H9 (cell line): Measurements from ENCODE around the gene TSR2. TPM values are rescaled to one million over a fixed set of nuclear protein-coding genes. Genes with fewer than 3 reads are reported as not detected.

ENCODE experiments used
- DNase-seq: peaks from one replicate; pipeline ENCODE4 v3.0.0-alpha.2; 2017
- H2AFZ ChIP-seq: one replicate; pipeline ENCODE4 v1.6.1; 2013; ENCODE audit warnings: mild to moderate bottlenecking, low read length, control low read depth, moderate library complexity
- H2AK5ac ChIP-seq: 2 replicates; pipeline ENCODE4 v1.6.1; 2013; ENCODE audit warnings: low read length, control low read depth, mixed read lengths; ENCODE audit not compliant: insufficient read length
- H2BK120ac ChIP-seq: one replicate; pipeline ENCODE4 v1.6.1; 2013; ENCODE audit warnings: low read depth, mild to moderate bottlenecking, low read length, control low read depth, inconsistent platforms; ENCODE audit not compliant: poor library complexity, severe bottlenecking
- H2BK12ac ChIP-seq: 2 replicates; pipeline ENCODE4 v1.6.1; 2013; ENCODE audit warnings: low read length, control low read depth, mixed read lengths, low read depth; ENCODE audit not compliant: insufficient read length
- H2BK15ac ChIP-seq: 2 replicates; pipeline ENCODE4 v1.6.1; 2013; ENCODE audit warnings: low read depth, low read length, control low read depth
- H2BK20ac ChIP-seq: one replicate; pipeline ENCODE4 v1.6.1; 2013; ENCODE audit warnings: low read depth, mild to moderate bottlenecking, low read length, control low read depth, inconsistent platforms; ENCODE audit not compliant: poor library complexity, severe bottlenecking
- H2BK5ac ChIP-seq: 2 replicates; pipeline ENCODE4 v1.6.1; 2013; ENCODE audit warnings: low read length, control low read depth, mixed read lengths; ENCODE audit not compliant: insufficient read length
- H3K14ac ChIP-seq: 2 replicates; pipeline ENCODE4 v1.6.1; 2013; ENCODE audit warnings: low read length, control low read depth; ENCODE audit not compliant: insufficient read depth
- H3K18ac ChIP-seq: 2 replicates; pipeline ENCODE4 v1.6.1; 2013; ENCODE audit warnings: low read depth, mild to moderate bottlenecking, mixed read lengths, low read length, control low read depth; ENCODE audit not compliant: insufficient read length
- H3K23ac ChIP-seq: 2 replicates; pipeline ENCODE4 v1.6.1; 2013; ENCODE audit warnings: low read length, control low read depth, mixed read lengths, low read depth; ENCODE audit not compliant: insufficient read length
- H3K23me2 ChIP-seq: 2 replicates; pipeline ENCODE4 v1.6.1; 2013; ENCODE audit warnings: low read depth, mild to moderate bottlenecking, mixed read lengths, low read length, control low read depth; ENCODE audit not compliant: insufficient read length, poor library complexity, severe bottlenecking
- H3K27ac ChIP-seq: 2 replicates; pipeline ENCODE4 v1.5.1; 2013; ENCODE audit warnings: low read length, control low read depth, mixed read lengths, low read depth; ENCODE audit not compliant: insufficient read length
- H3K27me3 ChIP-seq: 2 replicates; pipeline ENCODE4 v1.6.1; 2013; ENCODE audit warnings: low read length, control low read depth, inconsistent platforms; ENCODE audit not compliant: insufficient read depth
- H3K4ac ChIP-seq: 2 replicates; pipeline ENCODE4 v1.6.1; 2013; ENCODE audit warnings: low read depth, mild to moderate bottlenecking, control low read depth, inconsistent platforms, low read length, moderate library complexity
- H3K4me1 ChIP-seq: 2 replicates; pipeline ENCODE4 v1.6.1; 2013; ENCODE audit warnings: low read length, control low read depth, inconsistent platforms; ENCODE audit not compliant: insufficient read depth
- H3K4me2 ChIP-seq: 2 replicates; pipeline ENCODE4 v1.6.1; 2013; ENCODE audit warnings: low read length, control low read depth, mixed read lengths; ENCODE audit not compliant: insufficient read length, insufficient read depth
- H3K56ac ChIP-seq: 2 replicates; pipeline ENCODE4 v1.6.1; 2013; ENCODE audit warnings: low read depth, mild to moderate bottlenecking, mixed read lengths, low read length, control low read depth; ENCODE audit not compliant: insufficient read length
- H3K79me1 ChIP-seq: 2 replicates; pipeline ENCODE4 v1.6.1; 2013; ENCODE audit warnings: low read depth, mild to moderate bottlenecking, moderate library complexity, low read length, control low read depth, inconsistent platforms; ENCODE audit not compliant: insufficient read depth, poor library complexity, severe bottlenecking
- H3K79me2 ChIP-seq: 2 replicates; pipeline ENCODE4 v1.6.1; 2013; ENCODE audit warnings: low read length, control low read depth, inconsistent platforms; ENCODE audit not compliant: insufficient read depth
- H3K9ac ChIP-seq: 2 replicates; pipeline ENCODE4 v1.6.1; 2013; ENCODE audit warnings: low read length, control low read depth, mixed read lengths; ENCODE audit not compliant: insufficient read length; ENCODE audit errors: extremely low read depth
- H3K9me3 ChIP-seq: one replicate; pipeline ENCODE4 v1.6.1; 2013; ENCODE audit warnings: low read depth, low read length, inconsistent platforms; ENCODE audit not compliant: control insufficient read depth
- H3T11ph ChIP-seq: one replicate; pipeline ENCODE4 v1.6.1; 2013; ENCODE audit warnings: mild to moderate bottlenecking, low read length, control low read depth, inconsistent platforms
- H4K20me1 ChIP-seq: one replicate; pipeline ENCODE4 v1.6.1; 2013; ENCODE audit not compliant: control insufficient read depth, insufficient read length, insufficient read depth
- H4K5ac ChIP-seq: 2 replicates; pipeline ENCODE4 v1.6.1; 2013; ENCODE audit warnings: low read depth, mild to moderate bottlenecking, mixed read lengths, low read length, control low read depth; ENCODE audit not compliant: insufficient read length
- H4K8ac ChIP-seq: replicated peaks from 2 replicates; pipeline ENCODE4 v1.6.1; 2013; ENCODE audit warnings: low read length, control low read depth, mixed read lengths, low read depth; ENCODE audit not compliant: insufficient read length
- H4K91ac ChIP-seq: 2 replicates; pipeline ENCODE4 v1.6.1; 2013; ENCODE audit warnings: low read depth, mild to moderate bottlenecking, moderate library complexity, mixed read lengths, low read length, control low read depth; ENCODE audit not compliant: insufficient read length
- H3K27ac Mint-ChIP-seq, 3 experiments: 2 replicates in 2 of 3; 3 replicates in 1 of 3; pipeline ENCODE4 v1.8.0; 2020 to 2021; ENCODE audit warnings: mixed read lengths in 3 of 3, mild to moderate bottlenecking in 1 of 3, moderate library complexity in 1 of 3
- H3K27me3 Mint-ChIP-seq: 2 replicates; pipeline ENCODE4 v1.8.0; 2021; ENCODE audit warnings: low read depth, mild to moderate bottlenecking, moderate library complexity, mixed read lengths
- H3K36me3 Mint-ChIP-seq, 3 experiments: 2 replicates in 2 of 3; 3 replicates in 1 of 3; pipeline ENCODE4 v1.8.0; 2020 to 2021; ENCODE audit warnings: low read depth in 3 of 3, mixed read lengths in 3 of 3; ENCODE audit not compliant: insufficient read depth in 1 of 3
- H3K4me1 Mint-ChIP-seq, 2 experiments: 2 replicates each; pipeline ENCODE4 v1.8.0; 2020; ENCODE audit warnings: mixed read lengths in 2 of 2
- H3K4me3 Mint-ChIP-seq, 2 experiments: 2 replicates in 1 of 2; 3 replicates in 1 of 2; pipeline ENCODE4 v1.8.0; 2020 to 2021; ENCODE audit warnings: mild to moderate bottlenecking in 2 of 2, mixed read lengths in 2 of 2, moderate library complexity in 1 of 2
- H3K9me3 Mint-ChIP-seq, 2 experiments: 2 replicates in 1 of 2; 3 replicates in 1 of 2; pipeline ENCODE4 v1.8.0; 2020; ENCODE audit warnings: mild to moderate bottlenecking in 2 of 2, mixed read lengths in 2 of 2, moderate library complexity in 1 of 2
- WGBS: extraction: QIAGEN DNeasy Blood & Tissue Kit; methylation state at CpG from one replicate; pipeline ENCODE4 v1.1.7; 2013; ENCODE audit warnings: missing lambda C conversion rate, low lambda C conversion rate, mixed read lengths; ENCODE audit not compliant: insufficient read length; ENCODE audit errors: extremely low coverage; 5-methylcytosine and 5-hydroxymethylcytosine counted together
- total RNA-seq: library from RNA; stranded (reverse); gene quantifications from 2 replicates; pipeline ENCODE4 v1.2.1, GENCODE V29; 2021
- TF ChIP-seq, protein P1 (sequence below): fragments of 200-600 bp; sonication (generic); conservative IDR thresholded peaks from 3 replicates; pipeline ENCODE4 v1.8.0; 2021; ENCODE audit warnings: antibody characterized with exemption, mild to moderate bottlenecking

The TSR2 gene
- total RNA-seq, 1 experiment from 2014 or later, result 51.7 TPM

DNA sequence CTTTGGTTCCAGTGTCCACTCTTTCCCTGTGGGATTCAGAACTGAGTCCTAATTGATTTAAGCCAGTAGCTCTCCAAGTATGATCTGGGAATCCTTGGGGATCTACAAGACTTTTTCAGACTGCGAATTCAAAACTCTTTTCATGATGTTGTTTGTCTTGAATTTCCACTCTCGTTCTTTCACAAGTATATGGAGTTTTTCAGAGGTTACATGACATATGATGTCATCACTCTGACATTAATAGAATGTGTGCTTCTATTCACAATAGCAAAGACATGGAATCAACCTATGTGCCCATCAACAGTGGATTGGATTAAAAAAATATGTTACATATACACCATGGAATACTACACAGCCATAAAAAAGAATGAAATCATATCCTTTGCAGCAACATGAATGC, 23.2 kb upstream of the TSR2 start:
- H2AFZ ChIP-seq, result no peak overlapping the region
- H3T11ph ChIP-seq, result no peak overlapping the region
- H3K23me2 ChIP-seq, result no peaks in the 10 kb centered on the region
- Mint-ChIP-seq H3K27ac (peak overlapping the region in 1 of 3 experiments; percentile 27; a peak in 1 of 7 replicates), H3K4me3 (no peak overlapping the region; a peak in 1 of 5 replicates), H3K9me3 (peaks cover 74 to 78% of the 10 kb centered on the region in 2 experiments), H3K4me1 (peaks cover 9 to 10% of the 10 kb centered on the region in 2 experiments), H3K27me3 (peaks cover 6% of the 10 kb centered on the region; the same call in 1 of the 2 replicates), H3K36me3 (peaks cover 0 to 8% (median 5%) of the 10 kb centered on the region in 3 experiments; a peak in 5 of 7 replicates)
- H3K9ac ChIP-seq, result no peak overlapping the region
- H3K18ac ChIP-seq, result no peak overlapping the region
- no peaks in the 10 kb centered on the region for H3K4me1 ChIP-seq
- no peak overlapping the region for H3K4me2 ChIP-seq
- no peaks in the 10 kb centered on the region for H3K27me3 ChIP-seq
- no peak overlapping the region for H2AK5ac ChIP-seq
- H2BK5ac ChIP-seq, result no peak overlapping the region
- H3K23ac ChIP-seq, result no peak overlapping the region
- H3K79me2 ChIP-seq, result no peaks in the 10 kb centered on the region
- H4K5ac ChIP-seq, result no peak overlapping the region
- no peak overlapping the region for H2BK20ac ChIP-seq
- no peak overlapping the region for H3K27ac ChIP-seq
- WGBS, result no CpG with 5 or more reads among the region's 2 CpGs
- H3K79me1 ChIP-seq, result no peaks in the 10 kb centered on the region
- no peak overlapping the region for H3K14ac ChIP-seq
- no peaks in the 10 kb centered on the region for H4K20me1 ChIP-seq
- H2BK15ac ChIP-seq, result no peak overlapping the region
- H3K9me3 ChIP-seq, result peaks cover 33% of the 10 kb centered on the region
- no peak overlapping the region for H2BK12ac ChIP-seq
- no peak overlapping the region for H3K4ac ChIP-seq
- TF ChIP-seq, protein P1, sequence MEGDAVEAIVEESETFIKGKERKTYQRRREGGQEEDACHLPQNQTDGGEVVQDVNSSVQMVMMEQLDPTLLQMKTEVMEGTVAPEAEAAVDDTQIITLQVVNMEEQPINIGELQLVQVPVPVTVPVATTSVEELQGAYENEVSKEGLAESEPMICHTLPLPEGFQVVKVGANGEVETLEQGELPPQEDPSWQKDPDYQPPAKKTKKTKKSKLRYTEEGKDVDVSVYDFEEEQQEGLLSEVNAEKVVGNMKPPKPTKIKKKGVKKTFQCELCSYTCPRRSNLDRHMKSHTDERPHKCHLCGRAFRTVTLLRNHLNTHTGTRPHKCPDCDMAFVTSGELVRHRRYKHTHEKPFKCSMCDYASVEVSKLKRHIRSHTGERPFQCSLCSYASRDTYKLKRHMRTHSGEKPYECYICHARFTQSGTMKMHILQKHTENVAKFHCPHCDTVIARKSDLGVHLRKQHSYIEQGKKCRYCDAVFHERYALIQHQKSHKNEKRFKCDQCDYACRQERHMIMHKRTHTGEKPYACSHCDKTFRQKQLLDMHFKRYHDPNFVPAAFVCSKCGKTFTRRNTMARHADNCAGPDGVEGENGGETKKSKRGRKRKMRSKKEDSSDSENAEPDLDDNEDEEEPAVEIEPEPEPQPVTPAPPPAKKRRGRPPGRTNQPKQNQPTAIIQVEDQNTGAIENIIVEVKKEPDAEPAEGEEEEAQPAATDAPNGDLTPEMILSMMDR, result no peak
- H2BK120ac ChIP-seq, result no peak overlapping the region
- DNase-seq, result no peak
- no peak overlapping the region for H4K8ac ChIP-seq
- no peak overlapping the region for H3K56ac ChIP-seq
- H4K91ac ChIP-seq, result no peak overlapping the region
